T-helper 2 cell treated with Interferon-gamma antibody and Interleukin-4, amounts not matched to agents 5 μg/mL and 100 μg/mL, for 36 hours (primary cell): ENCODE results near the gene NHLRC4.

Experiments used
- DNase-seq: peaks from one replicate; pipeline ENCODE4 v3.0.0; 2021; ENCODE audit warnings: low spot score
- H3K27ac Mint-ChIP-seq: one replicate; pipeline ENCODE4 v1.8.0; 2021; ENCODE audit warnings: mild to moderate bottlenecking, mixed read lengths
- H3K27me3 Mint-ChIP-seq: one replicate; pipeline ENCODE4 v1.8.0; 2021; ENCODE audit warnings: low read depth, mixed read lengths
- H3K36me3 Mint-ChIP-seq: one replicate; pipeline ENCODE4 v1.8.0; 2021; ENCODE audit warnings: low read depth, mixed read lengths
- H3K4me1 Mint-ChIP-seq: one replicate; pipeline ENCODE4 v1.8.0; 2021; ENCODE audit warnings: low read depth, mixed read lengths
- H3K4me3 Mint-ChIP-seq: one replicate; pipeline ENCODE4 v1.8.0; 2022; ENCODE audit warnings: mild to moderate bottlenecking, moderate library complexity, mixed read lengths
- H3K9me3 Mint-ChIP-seq: one replicate; pipeline ENCODE4 v1.8.0; 2021; ENCODE audit warnings: mixed read lengths

The NHLRC4 gene

DNA sequence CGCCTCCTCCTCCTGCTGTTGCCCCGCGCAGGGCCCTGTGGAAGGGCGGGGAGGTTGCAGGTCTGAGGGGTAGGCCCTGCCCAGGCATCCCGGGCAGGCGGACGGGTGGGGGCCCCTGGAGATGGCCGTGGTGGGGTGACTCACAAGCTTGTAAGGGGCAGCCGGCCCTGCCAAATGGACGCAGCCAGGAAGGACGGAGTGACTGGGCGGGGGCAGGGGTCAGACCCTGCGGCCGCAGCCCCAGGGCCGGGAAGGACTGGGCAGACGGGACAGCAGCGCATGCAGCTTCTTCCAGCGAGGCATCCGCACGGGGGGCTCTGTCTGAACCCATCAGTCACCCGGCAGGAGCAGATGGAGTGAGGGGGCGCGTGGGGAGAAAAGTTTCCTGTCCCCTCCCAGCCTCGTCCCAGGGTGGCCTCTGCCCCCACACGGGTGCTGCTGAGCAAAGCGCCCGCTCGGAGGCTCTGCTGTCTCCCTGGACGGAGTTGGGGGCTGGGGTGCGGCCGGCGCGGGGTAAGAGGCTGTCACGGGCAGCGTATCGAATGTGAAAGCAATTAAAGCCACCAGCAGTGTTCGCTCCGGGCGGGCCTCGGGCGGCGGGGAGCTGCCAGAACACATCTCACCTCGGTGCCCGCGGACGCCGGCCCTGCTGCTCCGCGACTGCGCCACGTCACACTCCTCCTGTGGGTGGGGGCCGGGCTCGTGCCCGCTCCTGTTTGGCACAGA is 12.0 kb upstream of the NHLRC4 start:
- no peaks in the 10 kb centered on the region for H3K4me1 Mint-ChIP-seq
- no peak overlapping the region for H3K27ac Mint-ChIP-seq
- peaks cover 3% of the 10 kb centered on the region for H3K36me3 Mint-ChIP-seq
- DNase-seq = no peak
- H3K4me3 Mint-ChIP-seq = no peak overlapping the region
- no peaks in the 10 kb centered on the region for H3K9me3 Mint-ChIP-seq
- peaks cover 7% of the 10 kb centered on the region for H3K27me3 Mint-ChIP-seq

DNA sequence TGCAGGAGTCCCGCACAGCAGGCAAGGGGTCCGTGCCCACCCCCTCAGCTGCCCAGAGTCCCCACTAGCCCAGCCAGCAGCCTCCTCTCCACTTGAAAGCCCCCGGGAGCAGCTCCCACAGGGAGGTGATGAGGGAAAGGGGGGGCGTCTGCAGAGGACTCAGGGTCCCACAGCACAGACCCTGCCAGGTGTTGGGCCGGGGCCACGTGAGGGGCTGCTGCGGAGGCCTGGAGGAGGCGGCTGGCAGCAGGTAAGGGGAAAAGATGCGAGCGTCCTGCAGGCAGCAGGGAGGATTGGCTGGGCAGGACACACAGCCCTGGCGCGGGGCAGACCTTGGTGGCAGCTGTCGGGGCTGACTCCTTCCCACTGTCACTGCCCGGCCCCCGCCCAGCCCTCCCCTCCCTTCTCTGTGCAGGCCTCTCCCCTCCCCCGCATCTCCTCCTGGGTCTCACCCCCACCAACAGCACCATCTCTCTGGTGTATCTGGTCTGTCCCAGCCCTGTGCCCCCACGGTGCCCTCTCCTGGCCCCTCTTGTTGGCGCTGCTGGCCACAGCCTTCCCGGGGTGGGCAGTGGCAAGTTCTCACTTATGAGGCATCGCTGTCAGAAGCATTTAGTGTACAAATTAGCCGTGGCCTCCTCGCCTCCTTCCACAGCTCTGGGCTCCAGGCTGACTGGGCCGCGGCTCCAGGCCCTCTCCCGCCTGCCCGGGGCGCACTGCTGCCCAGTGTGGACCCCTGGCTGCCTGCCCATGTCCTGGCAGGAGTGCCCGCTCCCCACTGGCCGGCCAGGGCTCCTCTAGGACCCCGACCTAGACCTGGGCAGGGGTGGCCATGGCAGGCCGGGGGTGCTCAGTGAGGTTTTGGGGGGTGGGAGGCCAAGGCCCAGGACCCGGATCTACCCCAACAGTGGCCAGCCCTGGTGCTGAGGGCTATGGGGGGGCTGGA is 11.0 kb upstream of the NHLRC4 start:
- peaks cover 3% of the 10 kb centered on the region for H3K36me3 Mint-ChIP-seq
- H3K27me3 Mint-ChIP-seq = peaks cover 7% of the 10 kb centered on the region
- H3K27ac Mint-ChIP-seq = no peak overlapping the region
- DNase-seq = no peak
- no peaks in the 10 kb centered on the region for H3K4me1 Mint-ChIP-seq
- no peaks in the 10 kb centered on the region for H3K9me3 Mint-ChIP-seq
- H3K4me3 Mint-ChIP-seq = no peak overlapping the region

DNA sequence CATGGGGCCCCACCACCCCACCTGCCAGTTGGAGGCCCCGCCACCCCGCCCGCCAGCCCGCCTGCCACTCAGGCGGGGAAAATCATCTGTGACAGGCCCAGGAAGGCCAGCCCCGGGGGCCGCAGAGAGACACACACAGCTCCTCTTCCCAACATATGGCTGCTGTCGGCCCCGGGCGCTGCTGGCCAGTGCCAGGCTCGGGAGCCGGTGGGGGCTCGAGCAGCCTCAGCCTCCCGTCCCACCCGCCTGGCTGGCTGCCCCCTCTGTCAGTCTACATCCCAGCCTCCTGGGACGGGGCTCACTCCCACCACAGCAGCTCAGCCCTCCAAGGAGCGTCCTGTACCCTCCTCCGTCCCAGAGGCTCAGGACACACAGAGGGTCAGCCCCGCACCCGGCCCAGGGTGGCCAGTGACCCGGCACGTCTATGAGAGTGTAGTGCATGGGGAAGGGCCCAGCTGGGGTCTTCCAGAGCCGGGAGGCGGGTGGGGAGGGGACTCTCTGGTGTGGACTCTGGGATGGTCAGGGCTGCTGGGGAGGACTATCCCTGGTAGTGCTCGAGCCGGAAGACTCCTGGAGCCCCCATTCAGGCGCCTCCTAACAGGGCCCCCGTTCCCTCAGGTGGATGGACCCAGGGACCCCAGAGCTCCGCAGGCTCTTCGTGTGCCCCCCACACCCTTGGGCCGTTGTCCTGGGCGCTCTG is 10.2 kb upstream of the NHLRC4 start:
- no peak for DNase-seq
- Mint-ChIP-seq H3K27me3 (peaks cover 7% of the 10 kb centered on the region), H3K27ac (no peak overlapping the region), H3K36me3 (peaks cover 3% of the 10 kb centered on the region), H3K9me3 (no peaks in the 10 kb centered on the region), H3K4me1 (no peaks in the 10 kb centered on the region), H3K4me3 (no peak overlapping the region)

DNA sequence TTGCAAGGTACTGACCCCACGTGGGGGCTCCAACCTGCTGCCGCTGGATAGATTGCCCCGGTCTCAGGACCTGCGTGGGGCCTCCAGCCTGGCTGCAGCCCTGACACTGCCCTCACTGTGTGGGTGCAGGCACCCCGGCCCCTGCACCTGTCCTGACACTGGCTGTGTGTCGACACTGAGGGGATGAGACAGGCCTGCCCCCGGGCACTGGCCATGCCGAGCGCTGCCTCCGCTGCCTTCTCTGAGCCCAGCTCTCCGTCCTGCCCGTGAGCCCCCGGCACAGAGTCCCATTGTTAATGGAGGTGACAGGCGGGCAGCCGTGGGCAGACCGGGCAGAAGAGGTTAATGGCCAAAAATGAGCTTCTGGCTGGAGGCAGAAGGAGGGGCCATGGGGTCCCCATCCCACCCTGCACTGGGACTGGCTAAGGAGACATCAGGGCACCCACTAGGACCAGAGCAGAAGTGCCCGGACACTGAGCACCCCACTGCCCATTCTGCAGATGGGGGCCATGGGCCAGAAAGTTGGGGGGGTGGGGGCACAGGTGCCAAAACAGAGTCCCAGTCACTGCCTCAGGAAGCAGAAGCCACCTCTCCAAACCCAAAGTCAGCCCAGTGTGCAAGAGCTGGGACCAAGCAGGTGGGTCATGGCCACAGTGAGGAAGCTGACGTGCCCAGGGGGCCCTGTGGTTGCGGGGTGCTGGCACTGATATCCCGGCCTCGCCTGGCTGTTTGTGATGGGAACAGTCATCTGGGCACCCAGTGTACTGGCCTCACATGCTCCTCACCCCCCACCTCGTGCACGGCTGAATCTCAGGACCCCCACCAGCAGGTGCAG is 9.1 kb upstream of the NHLRC4 start:
- Mint-ChIP-seq H3K4me3 (no peak overlapping the region), H3K27me3 (peaks cover 11% of the 10 kb centered on the region), H3K9me3 (no peaks in the 10 kb centered on the region), H3K4me1 (no peaks in the 10 kb centered on the region), H3K27ac (no peak overlapping the region), H3K36me3 (peaks cover 3% of the 10 kb centered on the region)
- DNase-seq = no peak

DNA sequence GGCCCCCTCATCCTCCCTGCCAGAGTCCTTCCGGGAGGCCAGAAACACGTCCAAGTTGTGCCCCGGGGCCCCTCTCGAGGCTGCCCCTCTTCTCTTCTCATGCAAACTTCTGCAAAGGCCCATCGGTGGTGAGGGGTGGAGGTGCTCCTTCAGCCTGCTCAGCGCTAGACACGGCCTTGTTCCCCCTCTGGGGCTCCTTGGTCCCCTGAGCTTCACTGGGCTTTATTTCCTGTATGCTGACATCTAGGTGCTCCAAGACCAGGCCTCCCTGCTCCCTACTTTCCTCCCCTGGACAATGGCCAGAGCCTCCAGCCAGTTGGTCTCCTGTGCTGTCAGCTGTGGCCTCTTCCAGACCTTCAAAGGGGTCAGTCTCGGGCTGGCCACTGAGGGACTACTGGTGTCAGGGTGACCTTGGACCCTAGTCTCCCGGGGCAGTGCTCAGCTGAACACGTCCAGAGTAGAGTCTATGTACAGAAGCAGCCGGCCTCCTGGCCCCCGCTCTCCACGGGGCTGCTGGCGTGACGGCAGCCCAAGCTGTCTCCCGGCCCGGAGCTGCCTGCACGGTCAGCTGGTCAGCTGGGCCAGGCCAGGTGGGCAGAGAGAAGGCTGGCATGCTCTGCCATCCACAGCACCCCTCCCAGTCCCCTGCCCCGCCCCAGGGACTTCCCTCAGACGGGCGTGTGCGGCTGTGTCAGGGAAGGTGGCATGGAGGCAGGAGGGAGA is 8.3 kb upstream of the NHLRC4 start:
- Mint-ChIP-seq H3K9me3 (no peaks in the 10 kb centered on the region), H3K4me3 (no peak overlapping the region), H3K27me3 (peaks cover 12% of the 10 kb centered on the region), H3K27ac (no peak overlapping the region), H3K4me1 (no peaks in the 10 kb centered on the region), H3K36me3 (peaks cover 3% of the 10 kb centered on the region)
- no peak for DNase-seq

DNA sequence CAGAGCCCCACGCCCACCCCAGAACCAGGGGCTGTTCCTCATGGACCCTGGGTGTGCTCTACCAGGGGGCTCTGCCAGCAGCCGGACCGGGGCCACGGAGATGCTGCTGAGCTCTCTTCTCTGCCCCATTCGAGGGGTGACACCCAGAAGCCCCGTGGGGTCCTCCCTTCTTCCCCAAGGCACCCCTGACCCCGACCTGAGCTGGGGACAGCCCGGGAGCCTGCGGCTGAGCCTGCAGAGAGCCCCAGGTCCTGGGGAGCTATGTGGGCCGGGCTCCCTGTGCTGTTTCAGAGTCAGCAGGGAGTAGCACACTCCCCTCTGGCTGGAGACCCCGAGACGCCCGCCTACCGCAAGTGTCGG is 7.8 kb upstream of the NHLRC4 start:
- H3K4me3 Mint-ChIP-seq = no peak overlapping the region
- DNase-seq = no peak
- H3K27me3 Mint-ChIP-seq = peaks cover 12% of the 10 kb centered on the region
- H3K9me3 Mint-ChIP-seq = no peaks in the 10 kb centered on the region
- no peak overlapping the region for H3K27ac Mint-ChIP-seq
- H3K36me3 Mint-ChIP-seq = peaks cover 3% of the 10 kb centered on the region
- H3K4me1 Mint-ChIP-seq = no peaks in the 10 kb centered on the region

DNA sequence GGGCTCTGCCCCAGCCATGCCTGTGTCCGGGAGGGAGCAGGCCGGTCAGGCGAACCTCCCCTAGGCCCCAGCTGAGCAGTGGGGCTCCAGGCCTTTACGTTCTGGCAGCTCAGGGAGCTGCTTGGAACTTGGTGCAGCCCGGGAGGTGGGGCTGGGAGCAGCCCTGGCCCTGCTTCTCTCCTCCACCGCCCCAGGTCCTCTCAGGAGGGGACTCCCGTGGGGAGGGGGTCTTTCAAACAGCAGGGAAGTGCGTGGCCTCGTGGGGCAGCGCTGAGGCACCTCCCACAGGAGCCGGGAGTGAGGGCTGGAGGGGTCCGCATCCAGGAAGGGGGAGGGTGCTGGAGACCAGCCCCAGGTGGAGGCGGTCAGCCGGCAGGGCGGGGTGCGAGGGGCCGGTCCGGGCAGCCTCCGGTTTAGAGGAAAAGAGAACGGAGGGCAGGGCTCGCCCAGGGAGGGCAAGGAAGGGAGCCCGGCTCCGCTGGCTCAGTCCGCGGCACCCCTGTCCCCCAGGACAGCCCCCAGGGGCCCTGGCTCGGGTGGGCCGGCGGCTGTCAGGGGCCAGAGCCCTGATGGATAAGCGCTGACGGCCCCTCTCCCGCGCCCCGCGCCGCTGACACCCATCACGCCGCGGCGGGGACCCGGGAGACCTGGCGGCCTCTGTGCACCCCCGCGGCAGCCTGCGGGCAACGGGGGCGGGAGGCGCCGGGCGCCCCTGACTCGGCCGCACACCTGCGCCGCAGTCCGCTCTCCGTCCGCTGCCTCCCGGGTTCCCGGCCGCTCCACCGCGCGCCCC is 7.2 kb upstream of the NHLRC4 start:
- H3K4me1 Mint-ChIP-seq = no peaks in the 10 kb centered on the region
- H3K36me3 Mint-ChIP-seq = no peaks in the 10 kb centered on the region
- H3K4me3 Mint-ChIP-seq = no peak overlapping the region
- DNase-seq = no peak
- peaks cover 12% of the 10 kb centered on the region for H3K27me3 Mint-ChIP-seq
- no peaks in the 10 kb centered on the region for H3K9me3 Mint-ChIP-seq
- H3K27ac Mint-ChIP-seq = no peak overlapping the region

DNA sequence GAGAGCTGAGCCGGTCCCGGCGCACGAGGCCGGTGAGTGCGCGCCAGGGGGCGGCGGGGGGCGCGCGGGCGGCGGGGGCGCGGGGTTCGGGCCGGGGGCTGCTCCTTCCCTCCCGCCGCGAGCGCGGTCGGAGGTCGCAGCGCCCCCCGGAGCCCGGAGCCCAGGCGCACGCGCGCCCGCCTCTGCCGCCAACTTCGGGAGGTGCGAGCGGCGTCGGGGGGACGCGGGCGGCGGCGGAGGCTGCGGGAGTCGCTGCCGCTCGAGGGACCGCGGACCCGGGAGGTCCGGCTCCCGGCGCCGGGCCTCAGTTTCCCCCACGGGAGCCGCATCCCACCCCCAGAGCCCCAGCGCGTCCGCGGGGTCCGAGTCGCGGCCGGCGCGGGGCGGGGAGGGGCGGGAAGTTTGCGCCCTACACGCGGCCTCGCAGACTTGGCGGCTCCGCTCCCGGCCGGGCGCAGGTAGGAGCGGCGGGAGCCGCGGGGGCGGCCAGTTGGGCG is 6.6 kb upstream of the NHLRC4 start, which contains the start of gene PRR35:
Gene PRR35, plus strand, starts transcription at position 191 of the 497 bp plus-strand sequence. CDS start 2,901 bp downstream, outside the sequence.
- Mint-ChIP-seq H3K27ac (no peak within 1 kb of the TSS), H3K36me3 (no peaks in the 10 kb centered on the region)

DNA sequence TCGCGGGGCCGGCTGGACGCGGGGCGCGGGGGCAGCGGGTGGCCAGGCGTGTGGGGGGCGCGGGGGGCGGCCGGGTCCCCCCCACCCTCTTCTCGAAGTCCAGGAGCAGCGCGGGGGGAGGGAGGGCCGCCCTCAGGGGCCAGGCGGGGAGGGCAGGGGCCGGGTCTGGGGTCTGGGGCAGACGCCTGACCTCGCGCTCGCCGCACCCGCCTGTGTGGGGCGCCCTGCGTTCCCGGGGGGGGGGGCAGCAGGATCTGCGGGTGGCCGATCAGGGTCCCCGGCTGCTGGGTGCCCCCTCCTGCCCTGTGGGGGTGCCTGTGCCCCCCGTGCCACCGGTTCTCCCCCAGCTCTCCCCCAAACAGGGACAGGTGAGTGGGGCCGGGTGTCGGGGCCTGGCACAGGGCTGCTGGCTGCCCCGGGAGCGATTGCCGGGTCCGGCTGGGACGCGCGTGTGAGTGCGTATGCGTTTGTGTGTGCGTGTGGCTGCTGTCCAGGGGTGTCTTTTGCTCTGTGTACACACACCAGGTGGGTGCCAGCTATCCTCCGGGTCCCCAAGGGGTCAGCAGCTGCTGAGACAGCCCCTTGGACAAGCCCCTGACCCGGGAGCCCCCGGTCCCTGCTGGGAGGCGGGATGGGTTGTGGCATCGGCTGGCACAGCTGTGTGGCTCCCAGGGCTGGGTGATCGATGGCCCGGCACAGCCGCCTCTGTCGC is 5.9 kb upstream of the NHLRC4 start:
- H3K4me3 Mint-ChIP-seq = no peak overlapping the region
- DNase-seq = no peak
- H3K27ac Mint-ChIP-seq = no peak overlapping the region
- no peaks in the 10 kb centered on the region for H3K4me1 Mint-ChIP-seq
- H3K9me3 Mint-ChIP-seq = no peaks in the 10 kb centered on the region
- H3K27me3 Mint-ChIP-seq = peaks cover 12% of the 10 kb centered on the region
- H3K36me3 Mint-ChIP-seq = no peaks in the 10 kb centered on the region

More for the DNA sequence above, 6.6 kb upstream of the NHLRC4 start, which contains the start of gene PRR35:
- H3K4me3 Mint-ChIP-seq = no peak within 1 kb of the TSS
- H3K27me3 Mint-ChIP-seq = peaks cover 12% of the 10 kb centered on the region
- no peaks in the 10 kb centered on the region for H3K9me3 Mint-ChIP-seq
- no peaks in the 10 kb centered on the region for H3K4me1 Mint-ChIP-seq
- DNase-seq = no peak

DNA sequence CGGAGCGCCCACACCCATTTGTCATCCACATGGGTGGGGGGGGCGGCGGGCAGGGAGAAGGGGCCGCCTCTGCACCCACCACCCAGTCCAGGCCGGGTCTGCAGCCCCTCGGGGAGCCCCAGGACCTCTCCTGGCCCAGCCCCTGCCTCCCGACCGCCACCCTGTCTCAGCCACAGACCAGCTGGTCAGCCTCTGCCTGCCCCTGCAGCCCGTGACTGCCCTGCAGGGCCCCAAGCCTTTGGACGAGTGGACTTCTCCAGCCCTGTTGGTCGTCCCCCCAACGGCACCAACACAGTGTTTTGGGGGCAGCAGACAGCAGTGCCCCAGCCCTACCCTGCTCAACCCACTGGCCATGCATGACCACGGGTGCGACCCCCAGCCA is 5.4 kb upstream of the NHLRC4 start:
- Mint-ChIP-seq H3K4me1 (no peaks in the 10 kb centered on the region), H3K27me3 (peaks cover 12% of the 10 kb centered on the region), H3K9me3 (no peaks in the 10 kb centered on the region), H3K36me3 (no peaks in the 10 kb centered on the region), H3K4me3 (no peak overlapping the region), H3K27ac (no peak overlapping the region)
- no peak for DNase-seq

DNA sequence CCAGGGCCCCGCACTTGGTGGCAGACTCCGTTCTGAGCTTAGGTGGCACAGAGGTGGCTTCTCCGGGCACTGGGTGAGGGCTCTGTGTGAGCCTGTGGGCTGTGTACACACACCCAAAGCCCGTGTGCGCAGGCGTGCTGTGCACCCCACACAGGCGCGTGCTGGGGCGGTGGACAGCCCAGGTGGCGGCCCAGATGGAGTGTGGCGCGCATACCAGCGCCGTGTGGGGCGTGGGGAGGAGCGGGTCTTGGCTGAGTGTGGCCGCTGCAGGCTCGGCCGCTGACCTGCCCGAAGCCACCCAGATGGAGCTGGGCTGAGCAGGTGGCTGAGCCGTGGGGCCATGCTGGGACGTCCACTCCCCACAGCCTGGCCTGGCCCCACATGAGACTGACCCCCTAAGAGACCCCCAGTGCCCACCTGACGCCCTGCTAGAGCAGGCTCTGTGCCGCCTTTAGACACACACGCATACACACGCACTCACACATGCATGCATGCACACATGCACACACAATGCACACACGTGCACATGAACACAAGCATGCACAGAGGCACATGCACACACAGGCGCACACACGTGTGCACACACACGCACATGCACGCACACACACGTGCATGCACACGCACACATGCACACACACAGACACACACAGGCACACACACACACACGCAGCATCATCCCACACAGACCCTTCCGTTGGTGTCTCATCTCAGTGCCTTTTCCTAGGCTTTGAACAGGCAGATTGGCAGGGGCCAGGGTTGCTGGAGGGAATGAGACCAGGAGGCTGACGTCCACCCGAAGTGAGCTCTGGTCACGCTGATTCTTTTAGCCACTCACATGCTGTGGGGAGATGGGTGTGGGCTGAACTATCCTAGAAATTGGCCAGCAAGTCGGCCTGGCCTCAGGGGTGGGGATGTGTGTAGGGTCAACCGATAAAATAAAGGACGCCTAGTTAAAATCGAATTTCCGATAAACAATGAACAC is 4.6 kb upstream of the NHLRC4 start:
- Mint-ChIP-seq H3K36me3 (no peaks in the 10 kb centered on the region), H3K9me3 (no peaks in the 10 kb centered on the region), H3K27me3 (peaks cover 12% of the 10 kb centered on the region), H3K4me3 (no peak overlapping the region), H3K27ac (no peak overlapping the region), H3K4me1 (peaks cover 7% of the 10 kb centered on the region)
- no peak for DNase-seq
